Measurements from ENCODE around the gene TBC1D22A. TPM values are rescaled to one million over a fixed set of nuclear protein-coding genes. Genes with fewer than 3 reads are reported as not detected.

The TBC1D22A gene
- total RNA-seq, 1 experiment from 2014 or later, result 20.9 TPM

- ChIA-PET CTCF (no interaction called here), RAD21 (ENCODE audit: low non-redundant PET in 1 of 2, low total read pairs in 2 of 2, uncharacterized antibody in 2 of 2, unreplicated experiment in 2 of 2) (no interaction called here), POLR2A (no interaction called here)
- H2AFZ ChIP-seq (ENCODE audit: low read depth, low read length, poor library complexity, severe bottlenecking), result no peak overlapping the region
- no peaks in the 10 kb centered on the region for H3K79me2 ChIP-seq (ENCODE audit: insufficient read depth, low read length)
- H3K36me3 ChIP-seq (ENCODE audit: control insufficient read depth in 1 of 2, insufficient read depth in 2 of 2, low read length in 2 of 2), result no peaks in the 10 kb centered on the region
- TF ChIP-seq JUND (IDR thresholded peaks at IDR 0.05), result no peak
- TF ChIP-seq SIN3A (IDR thresholded peaks at IDR 0.05; ENCODE audit: low read depth), result no peak
- no peak for TF ChIP-seq SP1 (IDR thresholded peaks at IDR 0.05; ENCODE audit: low read depth)
- no peak for TF ChIP-seq ZFX (IDR thresholded peaks at IDR 0.05)
- TF ChIP-seq ZNF274 (IDR thresholded peaks at IDR 0.05; ENCODE audit: low read depth, low read length), result no peak
- no peak for TF ChIP-seq ZBTB33 (IDR thresholded peaks at IDR 0.05; ENCODE audit: extremely low read depth, insufficient replicate concordance, low read length)
- no peak for TF ChIP-seq POLR2AphosphoS5 (IDR thresholded peaks at IDR 0.05; ENCODE audit: low read depth, low read length)
- no peaks in the 10 kb centered on the region for H4K20me1 ChIP-seq (ENCODE audit: insufficient read depth)
- H3K27me3 ChIP-seq (ENCODE audit: insufficient read depth, low read length), result no peaks in the 10 kb centered on the region
- BruUV-seq (replicated peaks), result no TSS peak
- H3K9me2 ChIP-seq (ENCODE audit: insufficient read depth), result no peaks in the 10 kb centered on the region
- ATAC-seq (no peak), DNase-seq (ENCODE audit: low read depth, low spot score) (no peak)
- peaks cover 0 to 6% of the 10 kb centered on the region in 2 experiments; a peak in 1 of 4 replicates for H3K9me3 ChIP-seq (ENCODE audit: control insufficient read depth in 1 of 2, insufficient read depth in 1 of 2, low read depth in 1 of 2, low read length in 2 of 2)
- no peak overlapping the region for H3K9ac ChIP-seq (ENCODE audit: low read length)
- no peaks in the 10 kb centered on the region for H3K4me1 ChIP-seq (ENCODE audit: control insufficient read depth in 1 of 2, insufficient read depth in 2 of 2, low read length in 2 of 2)
- H3K27ac ChIP-seq (ENCODE audit: low read depth, low read length), result no peak overlapping the region
- H3K4me3 ChIP-seq (replicated peaks in 1 of 2; ENCODE audit: low read depth in 1 of 2, low read length in 2 of 2), result no peak overlapping the region
- H3K4me2 ChIP-seq (ENCODE audit: low read length), result no peak overlapping the region
- intact Hi-C loops (cut with micrococcal nuclease), result no loop called here
Observed at GRCh38 chr22:47074105-47074504, 311.7 kb downstream of the TBC1D22A start.

- Histone ChIP-seq H3K4me1 (ENCODE audit: control insufficient read depth in 1 of 2, insufficient read depth in 2 of 2, low read length in 2 of 2) (no peaks in the 10 kb centered on the region), H3K36me3 (ENCODE audit: control insufficient read depth in 1 of 2, insufficient read depth in 2 of 2, low read length in 2 of 2) (no peaks in the 10 kb centered on the region), H3K9me2 (ENCODE audit: insufficient read depth) (no peaks in the 10 kb centered on the region), H3K27ac (ENCODE audit: low read depth, low read length) (no peak overlapping the region), H3K79me2 (ENCODE audit: insufficient read depth, low read length) (no peaks in the 10 kb centered on the region), H3K27me3 (ENCODE audit: insufficient read depth, low read length) (no peaks in the 10 kb centered on the region), H3K4me2 (ENCODE audit: low read length) (no peak overlapping the region), H3K9me3 (ENCODE audit: control insufficient read depth in 1 of 2, insufficient read depth in 1 of 2, low read depth in 1 of 2, low read length in 2 of 2) (peaks cover 0 to 6% of the 10 kb centered on the region in 2 experiments; a peak in 1 of 4 replicates), H4K20me1 (ENCODE audit: insufficient read depth) (no peaks in the 10 kb centered on the region), H3K4me3 (replicated peaks in 1 of 2; ENCODE audit: low read depth in 1 of 2, low read length in 2 of 2) (no peak overlapping the region), H3K9ac (ENCODE audit: low read length) (no peak overlapping the region), H2AFZ (ENCODE audit: low read depth, low read length, poor library complexity, severe bottlenecking) (no peak overlapping the region)
- DNase-seq (ENCODE audit: low read depth, low spot score) (no peak), ATAC-seq (no peak)
- POLR2A ChIA-PET, result no interaction called here
- no TSS peak for BruUV-seq (replicated peaks)
- intact Hi-C loops (cut with micrococcal nuclease), result no loop called here
- CTCF ChIA-PET, result no interaction called here
- RAD21 ChIA-PET (ENCODE audit: low non-redundant PET in 1 of 2, low total read pairs in 2 of 2, uncharacterized antibody in 2 of 2, unreplicated experiment in 2 of 2), result no interaction called here
- TF ChIP-seq YY1 (IDR thresholded peaks at IDR 0.05; ENCODE audit: extremely low read depth, insufficient replicate concordance, low read depth, low read length) (no peak), RAD21 (IDR thresholded peaks at IDR 0.05; ENCODE audit: low read depth) (no peak), JUND (IDR thresholded peaks at IDR 0.05) (no peak), POLR2AphosphoS5 (IDR thresholded peaks at IDR 0.05; ENCODE audit: low read depth, low read length) (no peak), CBX3 (IDR thresholded peaks at IDR 0.05; ENCODE audit: low read depth) (no peak), SIN3A (IDR thresholded peaks at IDR 0.05; ENCODE audit: low read depth) (no peak), ZNF274 (IDR thresholded peaks at IDR 0.05; ENCODE audit: low read depth, low read length) (no peak), ZFX (IDR thresholded peaks at IDR 0.05) (no peak), REST (IDR thresholded peaks at IDR 0.05; ENCODE audit: low read depth) (no peak), CEBPB (IDR thresholded peaks at IDR 0.05; ENCODE audit: low read depth) (no peak), ELF1 (IDR thresholded peaks at IDR 0.05; ENCODE audit: borderline replicate concordance, low read depth) (no peak)
Observed at GRCh38 chr22:47075568-47075967, 313.1 kb downstream of the TBC1D22A start.
